Measurements from ENCODE around the gene SOX11.

Gene SOX11

DNA sequence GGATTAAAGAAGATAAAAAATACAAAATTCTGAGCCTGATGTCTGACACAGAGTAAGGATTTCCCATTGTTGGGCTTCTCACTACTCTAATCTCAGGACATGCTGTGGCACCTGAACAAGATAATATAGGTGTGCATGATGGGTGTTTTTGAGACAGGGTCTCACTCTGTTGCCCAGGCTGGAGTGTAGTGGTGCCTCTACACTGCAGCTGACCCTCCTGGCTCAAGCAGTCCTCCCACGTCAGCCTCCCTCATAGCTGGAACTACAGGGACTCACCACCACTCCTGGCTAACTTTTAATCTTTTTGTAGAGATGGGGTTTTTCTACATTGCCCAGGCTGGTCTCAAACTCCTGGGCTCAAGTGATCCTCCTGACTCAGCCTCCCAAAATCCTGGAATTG, 32.9 kb downstream of the SOX11 start:
- DNase-seq = no peak

DNA sequence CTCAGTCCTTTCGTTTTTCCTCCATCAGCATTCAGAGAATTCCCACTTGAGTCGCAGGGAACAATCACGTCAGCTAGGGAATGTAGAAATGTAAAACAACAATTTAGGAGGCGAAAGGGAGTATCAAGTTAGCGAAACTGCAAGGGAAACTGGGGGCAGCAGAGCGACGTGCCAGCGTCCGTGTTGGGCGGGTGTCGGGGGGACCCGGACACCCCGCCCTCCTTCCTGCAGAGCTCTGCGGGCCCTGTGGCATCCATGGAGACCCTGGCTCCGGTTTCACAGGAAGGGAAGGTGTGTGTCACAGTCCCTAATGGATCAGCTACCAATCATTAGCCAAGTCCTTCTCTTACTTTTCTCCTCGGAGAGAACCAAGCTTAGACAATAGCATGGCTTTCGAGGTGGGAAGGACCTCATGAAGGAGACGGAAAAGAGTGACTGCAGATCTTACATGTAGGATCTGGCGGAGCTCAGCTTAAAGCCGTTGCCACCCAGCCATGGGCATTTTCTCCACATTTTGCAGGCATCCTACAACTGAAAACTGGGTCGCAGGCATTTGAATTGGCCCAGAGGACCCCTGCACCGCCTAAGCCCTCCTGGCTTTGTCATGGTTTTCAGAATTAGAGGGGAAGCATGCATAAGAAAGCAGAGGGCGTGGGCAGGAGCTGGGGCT, 33.7 kb downstream of the SOX11 start:
- DNase-seq = no peak

DNA sequence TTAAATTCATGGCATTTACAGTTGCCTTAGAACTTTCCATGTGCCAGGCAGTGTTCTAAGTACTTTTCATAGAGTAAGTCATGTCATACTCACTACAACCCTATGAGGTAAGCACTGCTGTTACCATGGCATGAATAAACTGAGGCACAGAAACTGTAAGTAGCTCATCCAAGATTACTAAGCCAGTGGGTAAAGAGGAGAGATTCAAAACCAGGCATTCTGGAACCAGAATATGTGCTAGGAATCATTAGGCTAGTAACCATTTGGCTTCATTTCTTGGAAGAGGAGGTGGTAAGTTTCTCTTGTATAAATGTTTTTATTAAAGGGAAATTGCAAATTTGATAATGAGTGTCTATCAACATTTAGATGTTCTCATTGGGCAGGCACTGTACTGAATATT, 35.1 kb downstream of the SOX11 start:
- DNase-seq = no peak

DNA sequence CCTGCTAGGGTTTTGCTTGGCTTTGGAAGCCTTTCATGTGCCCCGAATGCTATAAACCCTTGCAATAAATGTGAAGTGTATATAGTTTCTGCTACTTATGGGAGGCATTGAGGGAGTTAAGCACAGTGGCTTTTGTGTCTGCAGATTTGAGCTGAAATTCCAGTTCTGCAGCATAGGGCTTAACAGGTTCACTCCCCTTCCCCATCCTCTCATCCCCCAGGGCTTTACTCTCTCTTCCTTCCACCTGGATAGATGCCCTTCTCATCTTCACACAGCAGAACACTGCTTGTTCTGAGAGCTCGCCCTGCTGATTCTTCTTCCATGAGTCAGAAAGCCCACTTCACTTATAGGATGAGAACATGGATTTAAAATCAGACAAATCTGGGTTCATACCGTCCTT, 37.2 kb downstream of the SOX11 start:
- no peak for DNase-seq

DNA sequence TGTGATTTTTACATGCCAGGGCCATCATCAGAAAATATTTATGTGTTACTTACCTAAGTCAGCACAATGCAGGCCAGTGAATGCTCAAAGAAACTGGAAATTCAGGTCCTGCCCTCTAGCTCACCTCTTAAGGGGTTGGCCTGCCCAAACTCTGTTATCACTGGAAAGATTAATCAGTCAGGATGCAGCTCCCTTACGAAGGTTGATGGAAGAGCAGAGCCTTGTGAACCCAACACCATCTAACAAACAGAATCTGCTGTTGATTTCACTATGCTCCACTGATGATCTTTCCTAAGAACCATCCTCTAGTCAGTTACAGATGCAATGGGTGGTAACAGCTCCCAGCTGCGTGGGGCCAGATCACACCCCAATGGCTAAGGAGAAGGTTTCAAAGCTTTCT, 38.2 kb downstream of the SOX11 start:
- no peak for DNase-seq

DNA sequence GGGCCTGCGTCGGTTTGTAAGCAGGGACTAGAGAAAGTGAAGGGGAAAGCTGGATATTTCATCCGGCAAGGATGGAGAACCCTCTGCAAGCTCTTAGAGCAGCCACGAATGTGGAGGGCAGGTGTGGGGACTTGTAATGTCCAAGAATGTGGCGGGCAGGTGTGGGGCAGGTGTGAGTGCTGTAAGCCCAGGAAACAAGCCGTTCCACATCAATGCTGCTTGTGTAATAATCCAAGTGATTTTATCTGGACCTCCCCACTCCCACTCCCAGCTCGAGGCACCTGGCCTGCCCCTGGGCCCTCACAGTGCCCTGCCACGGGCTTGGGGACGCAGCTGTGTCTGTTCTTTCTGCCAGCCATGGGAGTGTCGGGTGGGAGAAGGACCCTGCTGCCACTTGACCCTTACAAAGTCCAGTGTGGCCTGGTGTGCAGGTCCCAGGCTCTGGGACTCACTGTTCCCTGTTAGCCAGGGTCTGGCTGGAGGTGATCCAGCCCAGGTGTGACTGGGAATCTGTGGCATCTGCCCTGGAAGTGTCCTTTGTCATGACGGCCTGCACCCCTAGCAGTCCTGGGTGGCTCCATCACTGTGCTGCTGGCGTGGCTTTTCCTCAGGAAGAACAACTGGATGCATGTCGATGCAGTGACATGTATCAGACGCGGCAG, 42.8 kb downstream of the SOX11 start:
- no peak for DNase-seq

DNA sequence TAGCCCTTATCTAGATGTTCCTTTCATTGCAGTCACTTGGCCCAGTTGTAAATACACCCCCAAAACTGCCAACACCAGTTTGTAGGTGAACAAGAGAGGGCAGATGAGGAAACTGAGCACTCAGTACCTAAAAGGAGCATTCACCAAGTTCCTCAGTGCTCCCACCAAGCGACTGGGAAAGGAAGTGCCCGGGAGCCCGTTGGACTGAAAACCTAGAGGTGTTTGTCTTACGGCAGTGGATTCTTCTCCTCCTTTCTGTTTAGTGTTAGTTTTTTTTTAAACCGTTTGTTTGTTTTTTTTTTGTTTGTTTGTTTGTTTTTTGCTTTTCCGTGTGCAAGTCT, 43.3 kb downstream of the SOX11 start:
- DNase-seq = no peak

DNA sequence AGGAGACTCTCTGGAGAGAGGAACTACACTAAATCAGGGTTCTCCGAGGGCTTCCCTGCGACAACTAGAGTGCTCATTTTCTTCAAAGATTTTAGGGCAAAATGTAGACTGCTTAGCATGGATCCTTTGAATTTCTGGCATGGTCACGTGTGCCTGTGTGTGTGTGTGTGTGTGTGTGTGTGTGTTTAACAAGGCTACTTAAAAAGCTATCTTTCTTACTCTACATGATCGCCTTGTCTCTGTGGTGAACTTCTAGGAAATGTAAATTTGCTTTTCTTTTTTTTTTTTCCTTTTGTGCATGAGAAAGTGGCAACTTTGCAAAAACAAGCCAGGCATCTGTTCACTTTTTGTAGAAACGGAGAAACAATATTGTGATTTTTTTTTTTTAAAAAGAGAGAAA, 43.9 kb downstream of the SOX11 start:
- DNase-seq = no peak

DNA sequence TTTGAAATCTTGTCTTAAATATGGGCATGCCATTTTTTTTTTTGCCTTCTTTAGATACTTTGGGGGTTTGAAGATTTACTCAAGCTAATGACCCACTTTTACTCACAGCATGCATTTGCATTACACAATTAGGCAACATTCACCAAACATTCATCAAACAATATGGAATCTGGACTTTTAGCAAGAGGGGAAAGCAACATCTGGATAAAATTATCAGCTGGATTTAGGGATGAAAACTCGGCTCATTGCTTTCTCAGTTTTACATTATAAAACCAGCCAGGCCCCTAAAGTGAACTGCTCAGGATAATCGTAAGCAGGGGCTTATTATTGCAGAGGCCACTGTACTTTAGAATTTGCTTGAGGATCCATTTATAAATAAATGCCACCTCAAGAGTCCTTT, 44.7 kb downstream of the SOX11 start:
- no peak for DNase-seq

DNA sequence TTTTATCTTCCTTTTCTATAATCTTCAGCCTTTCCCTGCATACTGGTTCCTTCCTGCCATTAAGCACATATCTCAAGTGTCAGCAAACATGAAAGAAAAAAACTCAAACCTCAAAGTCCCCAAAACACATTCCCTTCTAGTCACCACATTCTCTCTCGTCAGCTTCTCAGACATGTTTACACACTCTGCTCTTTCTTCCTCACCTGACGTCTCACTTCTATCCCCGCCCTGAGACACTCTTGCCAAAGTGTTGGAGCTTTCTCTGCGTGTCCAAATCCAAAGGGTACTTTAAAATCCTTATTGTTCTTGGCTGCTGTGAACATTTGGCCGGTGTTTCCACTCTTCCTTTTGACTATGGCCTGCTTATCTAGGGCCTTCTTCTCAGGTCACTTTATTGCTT, 47.9 kb downstream of the SOX11 start:
- DNase-seq = no peak

DNA sequence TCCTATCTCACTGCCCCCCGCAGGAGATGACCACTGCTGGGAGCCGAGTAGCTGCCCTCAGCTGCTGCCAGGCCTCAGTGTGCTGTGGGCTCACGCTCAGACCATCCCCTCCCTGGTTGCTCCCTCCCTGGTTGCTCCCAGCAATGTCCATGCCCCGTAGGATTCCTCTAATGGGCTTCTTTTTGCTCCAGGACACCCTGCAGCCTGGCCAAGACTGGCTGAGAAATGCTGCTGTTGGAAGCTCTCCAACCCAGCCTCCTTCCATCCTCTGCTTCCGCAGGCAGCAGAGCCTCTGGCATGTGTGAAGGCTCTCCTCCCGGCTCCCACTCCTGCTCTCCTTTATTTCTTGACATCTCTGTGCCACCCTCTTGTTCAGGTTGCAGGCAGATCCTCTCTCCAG, 48.6 kb downstream of the SOX11 start:
- DNase-seq = no peak

DNA sequence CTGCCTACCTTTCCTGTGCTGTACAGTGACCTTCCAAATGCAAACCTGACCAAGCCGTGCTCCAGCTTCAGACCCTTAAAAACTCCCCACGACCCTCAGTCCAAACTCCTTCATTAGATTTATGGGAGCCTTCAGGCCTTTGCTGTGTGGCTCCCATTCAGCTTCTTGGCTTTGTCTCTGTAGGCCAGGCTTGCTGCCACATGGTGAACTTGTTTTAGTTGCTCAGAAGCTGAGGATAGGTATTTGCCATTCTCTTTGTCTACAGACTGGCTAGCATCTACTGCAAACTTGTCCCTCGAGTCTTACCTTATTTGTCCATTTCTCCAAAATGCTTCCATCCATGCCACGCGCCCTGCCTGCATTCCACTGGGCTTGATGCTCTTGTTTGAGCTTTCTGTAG, 49.1 kb downstream of the SOX11 start:
- no peak for DNase-seq

DNA sequence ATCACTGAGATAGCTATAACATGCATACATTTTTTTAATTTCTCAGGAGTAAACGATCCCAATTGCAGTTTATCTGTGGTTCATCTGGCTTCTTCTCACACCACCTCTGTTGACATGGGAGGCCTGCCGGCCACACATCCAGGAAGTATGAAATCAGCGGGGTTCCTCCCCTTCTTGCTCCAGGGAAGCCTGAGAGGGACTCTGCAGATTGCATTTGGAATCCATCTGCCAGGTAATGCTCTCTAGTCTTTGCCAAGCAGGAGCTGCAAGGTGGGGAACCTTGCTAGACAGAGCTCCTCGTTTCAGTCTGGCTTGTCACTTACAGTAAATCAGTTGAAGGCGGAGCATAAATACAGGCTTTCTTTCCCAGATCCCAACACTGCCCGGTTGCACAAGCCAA, 49.9 kb downstream of the SOX11 start:
- DNase-seq = no peak

DNA sequence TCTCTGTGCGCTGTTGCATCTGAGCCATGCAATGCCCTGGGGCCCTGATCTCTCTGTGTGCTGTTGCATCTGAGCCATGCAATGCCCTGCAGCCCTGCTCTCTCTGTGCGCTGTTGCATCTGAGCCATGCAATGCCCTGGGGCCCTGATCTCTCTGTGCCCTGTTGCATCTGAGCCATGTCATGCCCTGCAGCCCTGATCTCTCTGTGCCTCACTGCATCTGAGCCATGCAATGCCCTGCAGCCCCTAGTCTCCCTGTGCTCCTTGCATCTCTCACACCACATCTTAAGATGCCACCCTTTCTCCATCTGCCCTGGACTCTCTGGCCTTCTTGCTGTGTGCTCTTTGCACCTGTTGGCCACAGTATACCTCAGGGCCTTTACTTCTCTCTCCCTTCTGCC, 56.2 kb downstream of the SOX11 start:
- DNase-seq = no peak

DNA sequence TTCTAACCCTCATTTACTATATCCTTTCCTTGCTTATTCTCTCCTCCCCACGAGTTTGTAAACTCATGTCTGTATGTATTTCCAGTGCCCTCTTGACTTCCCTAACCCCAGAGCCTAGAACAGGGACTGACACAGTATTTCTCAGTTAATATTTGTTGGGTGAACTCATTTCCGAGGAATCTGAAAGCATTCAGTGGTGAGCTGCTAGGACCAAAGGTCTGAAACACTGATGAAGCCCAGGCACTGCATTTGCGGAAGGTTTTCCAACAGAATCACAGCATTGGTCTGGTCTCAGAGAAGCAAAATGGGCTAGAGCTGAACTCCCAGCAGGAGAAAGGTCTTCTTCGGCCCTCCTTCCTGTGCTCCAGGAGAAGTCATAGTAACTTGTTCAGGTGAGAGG, 56.8 kb downstream of the SOX11 start:
- no peak for DNase-seq

DNA sequence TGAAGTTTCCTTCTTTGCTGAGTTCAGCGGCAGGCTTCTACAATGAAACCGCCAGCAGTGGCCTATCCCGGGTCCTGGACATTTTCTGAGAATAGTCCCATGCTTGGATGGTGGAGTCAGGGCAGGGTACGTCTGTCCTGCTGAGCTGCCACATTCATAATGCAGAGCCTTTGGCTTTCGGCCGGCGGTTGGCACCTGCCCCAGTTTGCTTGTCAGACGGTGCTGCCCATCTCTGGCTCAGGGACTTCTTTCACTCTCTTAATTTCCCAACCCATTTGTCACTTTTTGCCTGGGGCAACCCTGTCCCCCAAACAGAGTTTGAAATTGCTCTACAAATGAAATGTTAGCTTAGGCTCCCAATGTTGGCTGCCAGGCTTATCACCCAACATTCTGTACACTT, 57.2 kb downstream of the SOX11 start:
- no peak for DNase-seq

Measured in bone marrow (tissue), 2 donors.